Measurements from ENCODE around the gene HOXD8. TPM values are rescaled to one million over a fixed set of nuclear protein-coding genes. Genes with fewer than 3 reads are reported as not detected.

Gene HOXD8
- total RNA-seq, 1 donor, result 15.5 TPM

DNA sequence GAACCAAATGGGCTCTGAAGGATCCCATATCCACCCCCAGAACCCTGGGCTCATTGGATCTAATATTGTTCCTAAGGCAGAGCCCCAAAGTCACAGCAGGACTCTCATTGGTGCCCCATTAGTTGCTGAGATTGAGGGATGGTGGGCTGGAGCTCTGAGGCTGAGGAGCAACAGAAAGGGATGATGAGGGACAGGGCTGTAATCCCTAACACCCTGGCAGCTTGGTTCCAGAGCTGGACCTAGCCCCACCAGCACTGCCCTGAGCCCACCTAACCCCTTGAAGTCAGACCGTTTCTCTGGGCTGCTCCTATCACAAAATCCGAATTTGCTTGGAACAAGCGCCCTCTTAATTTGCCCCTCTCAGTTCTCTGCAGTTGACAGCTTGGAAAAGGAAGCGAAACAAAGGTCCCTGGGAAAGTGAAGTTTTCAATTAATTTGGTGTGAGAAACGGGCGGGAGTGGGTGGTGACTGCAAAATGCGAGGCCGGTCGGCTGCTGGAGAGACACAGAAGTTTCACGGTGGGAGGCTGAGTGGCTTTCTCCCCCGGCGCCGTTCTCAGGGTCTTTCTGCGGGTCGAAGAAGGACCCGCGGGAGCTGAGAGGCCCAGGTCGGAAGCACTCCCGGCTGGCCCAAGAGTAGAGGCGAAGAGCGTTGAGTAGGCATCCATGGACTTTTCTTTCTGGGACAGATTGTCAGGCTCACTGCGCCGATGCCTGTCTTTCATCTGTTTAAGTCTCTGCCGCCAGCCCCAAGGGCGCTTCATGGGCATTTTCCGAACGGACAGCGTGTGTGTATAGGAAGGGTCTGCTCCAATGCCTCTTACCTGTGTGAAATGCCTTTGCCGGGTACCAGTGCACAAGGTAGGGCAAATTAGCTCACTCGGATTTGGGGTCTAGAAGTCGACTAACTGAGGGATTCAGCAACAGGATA, 37.9 kb upstream of the HOXD8 start:
- no peak overlapping the region for H3K4me3 ChIP-seq (ENCODE audit: low read depth, low read length)
- no peak for TF ChIP-seq CTCF (IDR thresholded peaks at IDR 0.05; ENCODE audit: insufficient read depth, low read depth, low read length)
- DNase-seq (ENCODE audit: low read depth), result no peak

DNA sequence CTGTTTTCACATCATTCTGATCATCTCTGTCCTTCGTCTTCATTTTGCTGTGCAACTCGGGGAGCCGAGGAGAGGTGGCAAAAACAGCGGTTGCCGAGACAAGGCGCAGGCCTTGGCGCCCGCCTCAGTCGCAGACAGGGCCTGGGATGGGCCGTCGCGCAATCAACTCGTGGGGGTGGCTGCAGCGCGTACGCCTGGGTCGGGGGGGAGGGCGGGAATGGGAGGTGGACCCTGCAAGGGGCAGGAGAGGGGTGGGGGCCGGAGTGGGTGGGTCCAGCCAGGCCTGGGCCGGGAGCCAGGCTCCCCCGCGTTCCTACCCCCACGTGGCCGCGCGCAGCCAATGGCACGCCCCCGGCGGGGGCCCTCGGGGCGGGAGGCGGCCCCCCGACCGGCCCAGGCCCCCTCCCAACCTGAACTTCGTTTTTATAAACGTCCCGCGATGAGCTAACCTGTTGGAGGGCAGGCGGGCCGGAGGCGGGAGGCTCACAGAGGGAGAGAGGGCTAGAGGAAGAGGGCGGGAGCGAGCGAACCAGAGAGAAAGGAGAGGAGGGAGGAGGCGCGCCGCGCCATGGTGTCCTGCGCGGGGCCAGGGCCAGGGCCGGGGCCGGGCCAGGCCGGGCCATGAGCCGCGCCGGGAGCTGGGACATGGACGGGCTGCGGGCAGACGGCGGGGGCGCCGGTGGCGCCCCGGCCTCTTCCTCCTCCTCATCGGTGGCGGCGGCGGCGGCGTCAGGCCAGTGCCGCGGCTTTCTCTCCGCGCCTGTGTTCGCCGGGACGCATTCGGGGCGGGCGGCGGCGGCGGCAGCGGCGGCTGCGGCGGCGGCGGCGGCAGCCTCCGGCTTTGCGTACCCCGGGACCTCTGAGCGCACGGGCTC, 37.0 kb upstream of the HOXD8 start, which contains the start of gene HOXD13:
HOXD13 (plus strand) TSS at position 452 of the 875 bp plus-strand sequence; CDS start at position 622, 170 bp downstream.
- no peak for TF ChIP-seq CTCF (IDR thresholded peaks at IDR 0.05; ENCODE audit: insufficient read depth, low read depth, low read length)
- no peak for DNase-seq (ENCODE audit: low read depth)
- peak within 1 kb of the TSS; percentile 20 for H3K4me3 ChIP-seq (ENCODE audit: low read depth, low read length)

DNA sequence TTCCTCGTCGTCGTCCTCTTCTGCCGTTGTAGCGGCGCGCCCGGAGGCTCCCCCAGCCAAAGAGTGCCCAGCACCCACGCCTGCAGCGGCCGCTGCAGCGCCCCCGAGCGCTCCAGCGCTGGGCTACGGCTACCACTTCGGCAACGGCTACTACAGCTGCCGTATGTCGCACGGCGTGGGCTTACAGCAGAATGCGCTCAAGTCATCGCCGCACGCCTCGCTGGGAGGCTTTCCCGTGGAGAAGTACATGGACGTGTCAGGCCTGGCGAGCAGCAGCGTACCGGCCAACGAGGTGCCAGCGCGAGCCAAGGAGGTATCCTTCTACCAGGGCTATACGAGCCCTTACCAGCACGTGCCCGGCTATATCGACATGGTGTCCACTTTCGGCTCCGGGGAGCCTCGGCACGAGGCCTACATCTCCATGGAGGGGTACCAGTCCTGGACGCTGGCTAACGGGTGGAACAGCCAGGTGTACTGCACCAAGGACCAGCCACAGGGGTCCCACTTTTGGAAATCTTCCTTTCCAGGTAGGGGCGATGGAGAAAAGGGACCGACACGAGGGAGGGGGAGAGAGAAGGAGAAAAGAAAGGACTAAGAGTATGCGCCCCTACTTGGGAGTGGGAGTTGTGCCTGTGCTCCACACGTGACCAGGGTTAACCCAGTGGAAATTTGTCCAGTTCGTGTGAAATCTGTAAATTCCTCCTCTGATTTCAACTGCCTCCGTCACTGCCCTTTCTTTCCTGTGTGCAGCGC, 36.2 kb upstream of the HOXD8 start:
- DNase-seq (ENCODE audit: low read depth), result no peak
- peak overlapping the region; percentile 20 for H3K4me3 ChIP-seq (ENCODE audit: low read depth, low read length)
- TF ChIP-seq CTCF (IDR thresholded peaks at IDR 0.05; ENCODE audit: insufficient read depth, low read depth, low read length), result no peak

DNA sequence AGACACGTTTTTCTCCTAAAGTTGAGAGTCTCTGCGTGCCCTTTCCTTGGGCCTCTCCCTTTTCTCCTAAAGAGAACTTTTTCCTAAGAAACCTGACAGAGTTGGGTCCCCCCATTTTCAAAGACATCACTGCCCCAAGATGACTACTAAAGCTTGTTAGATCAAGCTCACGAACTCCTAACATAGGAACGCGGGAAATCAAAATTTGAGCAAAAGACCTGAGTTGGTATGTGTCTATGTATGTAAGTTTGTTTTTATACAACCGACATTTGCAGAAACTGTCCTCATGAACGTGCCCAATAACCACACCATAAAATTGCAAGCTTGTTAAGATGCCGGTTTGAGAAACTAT, 35.6 kb upstream of the HOXD8 start:
- DNase-seq (ENCODE audit: low read depth), result no peak
- TF ChIP-seq CTCF (IDR thresholded peaks at IDR 0.05; ENCODE audit: insufficient read depth, low read depth, low read length), result no peak
- H3K4me3 ChIP-seq (ENCODE audit: low read depth, low read length), result no peak overlapping the region

- no peak for DNase-seq (ENCODE audit: low read depth)
- no peak overlapping the region for H3K4me3 ChIP-seq (ENCODE audit: low read depth, low read length)
- no peak for TF ChIP-seq CTCF (IDR thresholded peaks at IDR 0.05; ENCODE audit: insufficient read depth, low read depth, low read length)
Observed at GRCh38 chr2:176094349-176094748, 35.2 kb upstream of the HOXD8 start.

- DNase-seq (ENCODE audit: low read depth), result no peak
- TF ChIP-seq CTCF (IDR thresholded peaks at IDR 0.05; ENCODE audit: insufficient read depth, low read depth, low read length), result no peak
- H3K4me3 ChIP-seq (ENCODE audit: low read depth, low read length), result no peak overlapping the region
Observed at GRCh38 chr2:176095421-176095820, 34.1 kb upstream of the HOXD8 start.
